ENCODE results near the gene LTN1. TPM values are rescaled to one million over a fixed set of nuclear protein-coding genes. Genes with fewer than 3 reads are reported as not detected.

LTN1 gene
- total and polyA plus RNA-seq, 2 of the 13 experiments (the other 11 are each of a cell fraction or from before 2014, with no cell fraction given), result 6.7 to 24.6 TPM

DNA sequence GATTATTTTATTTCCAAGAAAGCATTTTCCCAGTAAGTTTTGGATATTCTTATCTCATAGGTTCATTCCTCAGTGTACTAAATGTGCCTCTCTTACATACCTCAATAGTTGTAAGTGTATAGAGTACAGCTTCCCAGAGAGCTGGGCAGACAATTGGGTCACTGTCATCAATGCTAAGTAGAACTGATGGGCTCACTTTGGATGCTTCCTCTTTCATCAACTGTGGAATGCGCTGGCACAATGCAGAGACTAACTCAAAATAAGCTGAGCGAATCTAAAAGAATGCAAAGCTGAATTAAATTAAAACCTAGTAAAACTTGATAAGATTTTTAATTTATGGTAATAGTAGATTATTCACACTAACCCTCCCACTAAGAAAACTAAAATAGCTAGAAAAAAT lies 21.5 kb downstream of the LTN1 start (continued):
- TF ChIP-seq SMYD3 (CRISPR knock-in tag; IDR thresholded peaks at IDR 0.05), result no peak
- TF ChIP-seq ZNF383 (CRISPR knock-in tag; IDR thresholded peaks at IDR 0.05; ENCODE audit: borderline replicate concordance), result no peak
- no peak for TF ChIP-seq BCLAF1 (IDR thresholded peaks at IDR 0.05)

GRCh38 chr21:28963831-28964230 lies 28.8 kb downstream of the LTN1 start:
- DNase-seq (ENCODE audit: low spot score) (no peak), FAIRE-seq (no peak), ATAC-seq (no peak)
- Histone ChIP-seq H3K36me3 (replicated peaks in 1 of 2; ENCODE audit: control insufficient read depth in 1 of 2, insufficient read depth in 2 of 2, low read length in 2 of 2) (peaks cover 4 to 44% of the 10 kb centered on the region in 2 experiments; a peak in 4 of 5 replicates), H3K4me2 (ENCODE audit: low read depth, low read length) (no peak overlapping the region), H3K4me1 (ENCODE audit: insufficient read depth, low read length) (no peaks in the 10 kb centered on the region), H3K79me2 (ENCODE audit: insufficient read depth, low read length) (no peaks in the 10 kb centered on the region), H3K9me3 (ENCODE audit: low read length) (no peaks in the 10 kb centered on the region), H3K9ac (ENCODE audit: insufficient read depth, low read depth, low read length) (no peak overlapping the region), H3K27me3 (ENCODE audit: control insufficient read depth in 1 of 2, insufficient read depth in 2 of 2, low read length in 2 of 2) (no peaks in the 10 kb centered on the region), H4K20me1 (ENCODE audit: insufficient read depth, low read length) (no peaks in the 10 kb centered on the region), H3K4me3 (replicated peaks in 1 of 3; ENCODE audit: insufficient read depth in 1 of 3, low read depth in 2 of 3, low read length in 3 of 3) (no peak overlapping the region), H2AFZ (ENCODE audit: low read length) (no peak overlapping the region), H3K27ac (ENCODE audit: extremely low read length, insufficient read depth, low read length) (no peak overlapping the region)
- in situ Hi-C loops (cut with HindIII; ENCODE audit: extremely low pct_ligation_motif_present, low pct_unique_long_range_greater_than_20kb), result no loop called here
- ChIA-PET CTCF (ENCODE audit: low intra/inter-chr PET ratio, low total read pairs) (no interaction called here), POLR2A (no interaction called here)
- no TSS peak for BruUV-seq (replicated peaks)
- 97% methylated on average over 1 of the region's 1 CpG for WGBS (ENCODE audit: low lambda C conversion rate)
- TF ChIP-seq ZNF496 (CRISPR knock-in tag; IDR thresholded peaks at IDR 0.05; ENCODE audit: insufficient replicate concordance) (no peak), ZNF121 (CRISPR knock-in tag; IDR thresholded peaks at IDR 0.05) (no peak), ZFX (CRISPR knock-in tag; IDR thresholded peaks at IDR 0.05; ENCODE audit: low read depth) (no peak), KLF6 (CRISPR knock-in tag; IDR thresholded peaks at IDR 0.05) (no peak), AKAP8 (CRISPR knock-in tag; IDR thresholded peaks at IDR 0.05) (no peak), PRDM10 (CRISPR knock-in tag; IDR thresholded peaks at IDR 0.05; ENCODE audit: low read depth) (no peak), ZSCAN30 (CRISPR knock-in tag; IDR thresholded peaks at IDR 0.05) (no peak), MYPOP (CRISPR knock-in tag; IDR thresholded peaks at IDR 0.05) (no peak), ZBTB43 (CRISPR knock-in tag; conservative IDR thresholded peaks at IDR 0.05) (no peak)
- TF ChIP-seq, protein P1, sequence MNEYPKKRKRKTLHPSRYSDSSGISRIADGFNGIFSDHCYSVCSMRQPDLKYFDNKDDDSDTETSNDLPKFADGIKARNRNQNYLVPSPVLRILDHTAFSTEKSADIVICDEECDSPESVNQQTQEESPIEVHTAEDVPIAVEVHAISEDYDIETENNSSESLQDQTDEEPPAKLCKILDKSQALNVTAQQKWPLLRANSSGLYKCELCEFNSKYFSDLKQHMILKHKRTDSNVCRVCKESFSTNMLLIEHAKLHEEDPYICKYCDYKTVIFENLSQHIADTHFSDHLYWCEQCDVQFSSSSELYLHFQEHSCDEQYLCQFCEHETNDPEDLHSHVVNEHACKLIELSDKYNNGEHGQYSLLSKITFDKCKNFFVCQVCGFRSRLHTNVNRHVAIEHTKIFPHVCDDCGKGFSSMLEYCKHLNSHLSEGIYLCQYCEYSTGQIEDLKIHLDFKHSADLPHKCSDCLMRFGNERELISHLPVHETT (CRISPR knock-in tag; conservative IDR thresholded peaks at IDR 0.05), result no peak
- intact Hi-C loops (cut with micrococcal nuclease; ENCODE audit: unreplicated experiment), result no loop called here

Data from HepG2 (cell line).